Lower leg skin (tissue), 4 donors: ENCODE data around the gene GRWD1. TPM values are rescaled to one million over a fixed set of nuclear protein-coding genes. Genes with fewer than 3 reads are reported as not detected.

ENCODE experiments used
- DNase-seq, 2 donors: peaks; one replicate each; pipeline ENCODE4 v3.0.0-alpha.2; 2019; ENCODE audit warnings: low spot score in 2 of 2
- H3K4me3 ChIP-seq: fragments of 200-600 bp; sonication (generic); 2 replicates; pipeline ENCODE4 v1.5.1; 2017; ENCODE audit warnings: mild to moderate bottlenecking, low read depth; ENCODE audit not compliant: poor library complexity, severe bottlenecking
- CTCF ChIP-seq, 3 donors: fragments of 450-650 bp; IDR thresholded peaks; one replicate each; pipeline ENCODE4 v1.5.1; 2016; ENCODE audit warnings: antibody characterized with exemption in 3 of 3, mild to moderate bottlenecking in 3 of 3, moderate library complexity in 2 of 3
- POLR2A ChIP-seq, 2 donors: fragments of 450-650 bp; IDR thresholded peaks; one replicate each; pipeline ENCODE4 v1.6.1; 2016 to 2017; ENCODE audit warnings: antibody characterized with exemption in 2 of 2, mild to moderate bottlenecking in 1 of 2, moderate library complexity in 1 of 2
- WGBS, 2 donors: methylation state at CpG; one replicate each; pipeline ENCODE4 v1.1.5; 2018; 5-methylcytosine and 5-hydroxymethylcytosine counted together
- intact Hi-C: fragments of 100-400 bp; cut with DNase I; formaldehyde crosslinking; loops from one replicate; pipeline ENCODE4 v1.15.0; 2023; ENCODE audit warnings: low total_unique reads
- total RNA-seq, 4 donors: library from RNA; depleted of rRNA; stranded (reverse); fragments of >200 nt; gene quantifications; one replicate each; pipeline ENCODE4 v1.1.0, GENCODE V29; 2016

The GRWD1 gene
- total RNA-seq, 4 donors from 2014 or later: 33.3 to 44.4 (median 39.3) TPM

GRCh38 chr19:48405850-48406249 lies 39.9 kb upstream of the GRWD1 start:
- no peak for DNase-seq
- H3K4me3 ChIP-seq: no peak overlapping the region
- TF ChIP-seq CTCF (IDR thresholded peaks at IDR 0.05): no peak
- no peak for TF ChIP-seq POLR2A (IDR thresholded peaks at IDR 0.05)
- intact Hi-C loops: no loop called here
- 84 to 89% methylated on average over 13 of the region's 13 CpGs for WGBS, 2 donors

- DNase-seq: no peak
- no peak overlapping the region for H3K4me3 ChIP-seq
- TF ChIP-seq POLR2A (IDR thresholded peaks at IDR 0.05) (no peak), CTCF (IDR thresholded peaks at IDR 0.05) (no peak)
- intact Hi-C loops: no loop called here
- WGBS, 2 donors: 68% methylated on average over 23 to 24 of the region's 24 CpGs
Observed at GRCh38 chr19:48413879-48414587, 31.8 kb upstream of the GRWD1 start.

GRCh38 chr19:48415395-48415794 lies 30.4 kb upstream of the GRWD1 start:
- H3K4me3 ChIP-seq: no peak overlapping the region
- peak; percentile 73 to 94 for DNase-seq
- WGBS, 2 donors: 25 to 28% methylated on average over 14 of the region's 14 CpGs
- TF ChIP-seq CTCF (IDR thresholded peaks at IDR 0.05) (no peak), POLR2A (IDR thresholded peaks at IDR 0.05) (no peak)
- intact Hi-C loops: no loop called here

GRCh38 chr19:48415806-48416221 lies 30.0 kb upstream of the GRWD1 start:
- intact Hi-C loops: no loop called here
- TF ChIP-seq CTCF (IDR thresholded peaks at IDR 0.05) (no peak), POLR2A (IDR thresholded peaks at IDR 0.05) (no peak)
- DNase-seq: no peak
- 54 to 60% methylated on average over 30 of the region's 30 CpGs for whole genome bisulfite sequencing, 2 donors
- no peak overlapping the region for H3K4me3 ChIP-seq

- intact Hi-C loops: no loop called here
- no peak for TF ChIP-seq CTCF (IDR thresholded peaks at IDR 0.05)
- no peak for TF ChIP-seq POLR2A (IDR thresholded peaks at IDR 0.05)
- no peak for DNase-seq
- WGBS, 2 donors: 78 to 86% methylated on average over 7 of the region's 7 CpGs
- H3K4me3 ChIP-seq: no peak overlapping the region
Observed at GRCh38 chr19:48417421-48417820, 28.4 kb upstream of the GRWD1 start.
